Activated T-helper 1 cell treated with Interleukin-2 at 50 U/mL for 16 hours (primary cell): Measurements from ENCODE around the gene SLC6A5.

Source experiments
- DNase-seq: peaks from one replicate; pipeline ENCODE4 v3.0.0-alpha.2; 2020; ENCODE audit warnings: low read depth

Gene SLC6A5

DNA sequence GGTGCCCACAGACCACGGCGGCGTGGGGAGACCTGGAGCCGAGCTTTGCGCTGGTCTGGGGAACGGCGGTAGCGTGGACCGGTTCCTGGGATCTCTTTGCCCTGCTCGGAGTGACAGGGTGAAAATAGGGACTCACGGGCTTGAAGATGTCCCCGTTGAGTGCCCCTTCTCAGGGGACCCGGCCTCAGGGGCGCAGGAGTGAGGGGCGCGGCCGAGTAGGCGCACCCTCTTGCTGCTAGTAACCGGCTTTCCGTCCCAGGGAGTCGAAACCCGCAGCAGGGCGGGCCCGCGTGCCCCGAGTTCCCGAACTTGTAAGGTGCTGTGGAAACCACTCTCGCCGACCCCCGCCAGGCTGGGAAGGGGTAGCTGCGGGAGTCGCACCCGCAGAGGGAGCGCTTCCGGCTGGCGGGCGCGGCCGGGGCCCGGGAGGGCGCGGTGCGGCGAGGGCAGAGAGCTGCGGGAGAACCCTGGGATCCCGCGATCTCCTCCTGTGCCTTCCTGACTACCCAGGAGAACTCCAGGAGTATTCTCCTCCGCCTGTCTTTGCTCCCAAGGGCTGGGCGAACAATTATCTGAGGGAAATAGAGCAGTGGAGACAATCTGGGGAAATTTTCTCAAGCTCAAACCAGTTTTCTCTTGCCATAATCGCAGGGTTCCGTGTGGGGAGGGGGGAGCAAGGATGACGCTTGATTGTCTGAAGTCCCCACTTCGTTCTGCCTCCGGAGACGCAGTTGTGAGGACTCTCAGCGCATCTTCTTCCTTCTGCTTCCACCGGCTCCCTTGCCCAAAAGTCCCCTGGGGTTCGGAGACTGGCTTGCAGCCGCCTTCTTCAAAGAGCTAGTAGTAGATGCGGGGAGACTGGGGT lies 70.6 kb downstream of the SLC6A5 start:
- no peak for DNase-seq

- DNase-seq = no peak
Observed at GRCh38 chr11:20670932-20671403, 71.6 kb downstream of the SLC6A5 start.

DNA sequence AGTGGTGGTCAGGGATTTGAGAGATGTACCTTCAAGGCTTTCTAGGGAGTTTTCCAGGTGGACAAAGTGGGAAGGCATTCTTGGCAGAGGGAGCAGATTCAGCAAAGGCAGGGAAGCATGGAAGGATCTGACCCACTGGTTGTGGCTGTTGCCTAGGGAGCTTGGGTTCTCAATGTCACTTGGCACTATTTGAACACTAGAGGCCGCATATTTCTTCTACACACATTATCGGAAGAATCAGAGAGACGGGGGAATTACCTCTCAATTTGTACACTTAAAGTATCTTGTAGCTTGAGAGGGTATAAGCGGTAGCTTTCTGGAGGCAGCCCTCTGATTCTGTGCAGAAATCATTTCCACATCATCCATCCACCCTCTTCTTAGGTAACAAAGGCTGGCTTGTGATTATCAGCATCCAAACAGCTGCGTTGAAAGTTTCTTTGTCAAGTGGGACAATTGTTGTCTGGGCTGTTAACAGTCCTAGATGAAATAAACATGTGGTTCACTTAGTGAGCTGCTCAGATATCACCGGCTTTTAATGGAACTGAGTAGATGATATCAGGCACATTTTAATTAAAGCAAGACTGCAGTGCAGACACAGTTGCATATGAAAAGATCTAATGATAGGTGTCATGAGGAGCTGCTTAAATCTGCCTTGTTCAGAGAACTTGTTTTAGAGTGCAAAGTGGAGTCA lies 72.6 kb downstream of the SLC6A5 start:
- no peak for DNase-seq

GRCh38 chr11:20672575-20672974 lies 73.2 kb downstream of the SLC6A5 start:
- no peak for DNase-seq

DNA sequence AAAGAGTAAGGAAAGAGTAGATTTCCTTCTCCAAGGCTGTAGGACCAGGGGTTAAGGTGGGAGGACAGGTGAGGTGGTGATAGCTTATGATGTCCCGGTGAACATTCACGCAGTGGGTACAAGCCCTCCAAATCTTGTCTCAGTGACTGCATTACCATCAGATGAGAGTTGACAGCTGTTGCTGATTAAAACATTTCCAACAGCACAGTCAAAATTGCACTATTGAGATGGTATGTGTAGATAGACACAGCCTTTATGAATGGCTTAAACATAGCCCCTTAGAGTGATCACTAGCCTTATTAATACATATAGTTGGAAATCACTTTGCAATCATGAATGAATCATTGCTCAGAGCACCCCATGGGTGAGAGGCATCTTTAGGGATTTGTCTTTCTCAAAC lies 77.2 kb downstream of the SLC6A5 start:
- DNase-seq = no peak

- DNase-seq = no peak
Observed at GRCh38 chr11:20688761-20689160, 89.4 kb downstream of the SLC6A5 start.

DNA sequence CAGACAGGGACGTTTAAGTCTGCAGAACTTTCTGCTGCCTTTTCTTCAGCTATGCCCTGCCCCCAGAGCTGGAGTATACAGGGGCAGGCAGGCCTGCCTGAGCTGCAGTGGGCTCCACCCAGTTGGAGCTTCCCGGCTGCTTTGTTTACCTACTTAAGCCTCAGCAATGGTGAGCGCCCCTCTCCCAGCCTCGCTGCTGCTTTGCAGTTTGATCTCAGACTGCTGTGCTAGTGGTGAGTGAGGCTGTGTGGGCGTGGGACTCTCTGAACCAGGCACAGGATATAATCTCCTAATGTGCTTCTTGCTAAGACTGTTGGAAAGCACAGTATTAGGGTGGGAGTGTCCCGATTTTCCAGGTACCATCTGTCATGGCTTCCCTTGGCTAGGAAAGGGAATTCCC lies 108.5 kb downstream of the SLC6A5 start:
- DNase-seq = no peak
